ENCODE measurements around the gene SIX4.

GRCh38 chr14:60668431-60669112 is 55.6 kb downstream of the SIX4 start:
- TF ChIP-seq RAD21 (conservative IDR thresholded peaks at IDR 0.05 in 1 of 2, IDR thresholded peaks at IDR 0.05 in 1 of 2) (no peak), CTCF (IDR thresholded peaks at IDR 0.05) (no peak), TP53 (CRISPR knock-in tag; IDR thresholded peaks at IDR 0.05) (no peak), HDAC2 (IDR thresholded peaks at IDR 0.05) (no peak)

Data from A549 (cell line).